Prostate gland (tissue), 2 donors: Measurements from ENCODE around the gene SIGLEC7.

ENCODE experiments used
- POLR2A ChIP-seq: fragments of 450-650 bp; IDR thresholded peaks from one replicate; pipeline ENCODE4 v1.6.1; 2016; ENCODE audit warnings: antibody characterized with exemption, mild to moderate bottlenecking
- TF ChIP-seq, protein P1 (sequence below), 4 experiments: fragments of 200-600 bp in 2 of 4; fragments of 450-650 bp in 2 of 4; sonication (generic) in 2 of 4; IDR thresholded peaks; 1 replicate in 3 of 4; 2 replicates in 1 of 4; pipeline ENCODE4 v1.5.1; 2016 to 2019; ENCODE audit warnings: antibody characterized with exemption in 4 of 4, mild to moderate bottlenecking in 2 of 4, moderate library complexity in 2 of 4

DNA sequence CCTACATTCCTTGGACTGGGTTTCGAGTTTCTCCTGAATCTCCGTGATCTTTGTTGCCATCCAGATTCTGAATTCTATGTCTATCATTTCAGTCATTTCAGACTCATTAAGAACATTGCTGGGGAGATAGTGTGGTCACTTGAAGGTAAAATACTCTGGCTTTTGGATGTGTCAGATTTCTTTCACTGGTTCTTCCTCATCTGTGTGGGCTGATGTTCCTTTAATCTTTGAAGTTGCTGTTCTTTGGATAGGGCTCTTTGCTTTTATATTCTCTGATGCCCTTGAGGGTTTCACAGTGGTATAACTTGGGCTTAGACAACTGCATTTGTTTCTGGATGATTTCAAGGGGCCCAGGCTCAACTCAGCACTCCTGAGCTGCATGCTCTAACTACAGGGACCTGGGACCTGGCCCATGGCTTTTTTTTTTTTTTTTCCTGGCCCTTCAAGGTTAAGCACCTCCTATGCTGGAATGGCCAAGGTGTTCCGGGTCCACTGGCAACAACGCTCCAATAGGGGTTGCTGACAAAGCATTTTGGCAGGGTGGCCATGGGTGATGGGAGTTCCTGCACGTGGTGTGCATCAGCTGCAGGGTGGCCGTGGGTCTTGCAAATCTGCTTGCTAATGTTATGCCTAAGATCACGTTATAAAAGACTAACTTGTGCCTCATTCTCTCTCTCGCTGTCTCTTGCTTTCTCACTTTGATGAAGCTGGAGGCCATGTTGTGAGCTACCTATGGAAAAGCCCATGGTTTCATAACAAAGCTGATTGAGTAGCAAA, 5.9 kb upstream of the SIGLEC7 start:
- TF ChIP-seq, protein P1, sequence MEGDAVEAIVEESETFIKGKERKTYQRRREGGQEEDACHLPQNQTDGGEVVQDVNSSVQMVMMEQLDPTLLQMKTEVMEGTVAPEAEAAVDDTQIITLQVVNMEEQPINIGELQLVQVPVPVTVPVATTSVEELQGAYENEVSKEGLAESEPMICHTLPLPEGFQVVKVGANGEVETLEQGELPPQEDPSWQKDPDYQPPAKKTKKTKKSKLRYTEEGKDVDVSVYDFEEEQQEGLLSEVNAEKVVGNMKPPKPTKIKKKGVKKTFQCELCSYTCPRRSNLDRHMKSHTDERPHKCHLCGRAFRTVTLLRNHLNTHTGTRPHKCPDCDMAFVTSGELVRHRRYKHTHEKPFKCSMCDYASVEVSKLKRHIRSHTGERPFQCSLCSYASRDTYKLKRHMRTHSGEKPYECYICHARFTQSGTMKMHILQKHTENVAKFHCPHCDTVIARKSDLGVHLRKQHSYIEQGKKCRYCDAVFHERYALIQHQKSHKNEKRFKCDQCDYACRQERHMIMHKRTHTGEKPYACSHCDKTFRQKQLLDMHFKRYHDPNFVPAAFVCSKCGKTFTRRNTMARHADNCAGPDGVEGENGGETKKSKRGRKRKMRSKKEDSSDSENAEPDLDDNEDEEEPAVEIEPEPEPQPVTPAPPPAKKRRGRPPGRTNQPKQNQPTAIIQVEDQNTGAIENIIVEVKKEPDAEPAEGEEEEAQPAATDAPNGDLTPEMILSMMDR (IDR thresholded peaks at IDR 0.05), result no peak
- no peak for TF ChIP-seq POLR2A
